Measurements from ENCODE around the gene TM2D1.
A peak's percentile ranks its signal among the peaks of the same experiment; 100 is the strongest.
"Not testable (repeated sequence)": the region's sequence is repeated elsewhere in the genome, so short reads cannot be mapped to it uniquely, and the experiment has no call there.

Gene TM2D1

GRCh38 chr1:61724813-61725694 is at the start of gene TM2D1:
TM2D1 (minus strand) TSS chr1:61725141; CDS start chr1:61725120, 21 bp downstream.
- DNase-seq (ENCODE audit: low read depth in 3 of 3): peak; percentile 74 to 83 (median 79)

GRCh38 chr1:61770131-61770530 is 45.2 kb upstream of the TM2D1 start:
- DNase-seq (ENCODE audit: low read depth in 3 of 3): no peak

DNA sequence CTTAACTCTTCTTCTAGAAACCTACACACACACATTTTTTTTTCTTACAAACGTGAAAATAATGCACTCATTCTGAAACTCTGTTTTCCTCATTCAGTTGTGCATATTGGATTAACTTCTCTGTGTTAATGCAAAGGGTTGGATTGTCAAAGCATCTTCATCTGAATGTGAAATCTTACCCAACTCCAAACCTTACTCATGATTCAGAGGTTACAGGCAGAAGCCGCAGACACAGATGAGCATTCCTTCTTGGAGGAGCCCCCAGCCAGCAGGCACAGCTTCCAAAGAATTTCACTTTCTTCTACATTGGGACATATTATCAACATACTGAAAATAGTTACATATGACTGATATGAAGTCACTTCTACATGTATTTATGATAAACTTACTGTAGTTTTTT is 33.0 kb upstream of the TM2D1 start:
- no peak for DNase-seq (ENCODE audit: low read depth in 3 of 3)

GRCh38 chr1:61756773-61757172 is 31.8 kb upstream of the TM2D1 start:
- no peak for DNase-seq (ENCODE audit: low read depth in 3 of 3)

DNA sequence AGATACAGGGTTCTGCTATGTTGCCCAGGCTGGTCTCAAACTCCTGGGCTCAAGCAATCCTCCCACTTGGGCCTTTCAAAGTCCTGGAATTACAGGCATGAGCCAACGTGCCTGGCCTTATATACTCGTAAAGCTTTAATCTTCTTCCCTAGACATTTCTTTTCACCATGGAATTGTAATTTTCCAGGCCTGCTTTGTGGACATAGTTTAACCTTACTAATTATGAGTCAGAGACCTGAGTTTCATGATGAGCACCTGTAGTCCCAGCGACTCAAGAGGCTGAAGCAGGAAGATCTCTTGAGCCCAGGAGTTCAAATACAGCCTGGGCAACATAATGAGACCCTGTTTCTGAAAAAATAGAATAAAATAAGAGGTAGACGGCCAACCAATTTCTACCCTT is 29.6 kb upstream of the TM2D1 start:
- no peak for DNase-seq (ENCODE audit: low read depth in 3 of 3)

GRCh38 chr1:61753998-61754508 is 29.1 kb upstream of the TM2D1 start:
- no peak for DNase-seq (ENCODE audit: low read depth in 3 of 3)

DNA sequence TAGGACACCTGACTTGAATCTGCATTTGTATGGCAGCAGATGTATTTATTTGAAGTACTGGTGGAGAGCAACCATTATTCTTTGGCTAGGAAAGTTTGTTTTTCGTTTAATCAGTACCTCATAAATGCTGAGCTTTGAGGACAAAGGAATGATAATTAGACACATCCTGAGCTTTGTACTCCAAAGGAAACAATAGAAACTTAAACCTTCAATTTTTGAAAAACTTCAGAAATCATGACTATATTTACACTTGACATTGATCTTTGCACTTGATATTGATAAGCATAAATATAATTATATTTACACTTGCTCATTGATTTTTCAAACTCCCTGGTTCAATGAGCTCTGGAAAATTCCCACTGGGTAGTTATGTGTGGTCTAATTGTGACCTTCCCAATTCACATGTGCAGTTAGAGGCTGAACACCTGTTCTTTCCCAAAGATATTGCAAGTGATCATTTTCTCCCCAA is 28.0 kb upstream of the TM2D1 start:
- DNase-seq (ENCODE audit: low read depth in 3 of 3): no peak

DNA sequence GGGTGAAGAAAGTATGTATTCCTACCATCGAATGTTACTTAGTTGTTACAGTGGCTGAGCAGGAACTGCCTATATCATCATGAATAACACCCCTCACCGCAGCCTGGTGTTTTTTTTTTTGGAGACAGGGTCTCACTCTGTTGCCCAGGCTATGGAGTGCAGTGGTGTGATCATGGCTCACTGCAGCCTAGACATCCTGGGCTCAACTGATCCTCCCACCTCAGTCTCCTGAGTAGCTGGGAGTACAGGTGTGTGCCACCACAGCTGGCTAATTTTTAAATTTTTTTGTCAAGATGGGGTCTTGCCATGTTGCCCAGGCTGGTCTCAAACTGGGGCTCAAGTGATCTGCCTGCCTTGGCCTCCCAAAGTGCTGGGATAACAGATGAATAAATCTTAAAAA is 24.6 kb upstream of the TM2D1 start:
- no peak for DNase-seq (ENCODE audit: low read depth in 3 of 3)

- no peak for DNase-seq (ENCODE audit: low read depth in 3 of 3)
These were observed 23.6 kb upstream of the TM2D1 start for GRCh38 chr1:61748566-61748965.

DNA sequence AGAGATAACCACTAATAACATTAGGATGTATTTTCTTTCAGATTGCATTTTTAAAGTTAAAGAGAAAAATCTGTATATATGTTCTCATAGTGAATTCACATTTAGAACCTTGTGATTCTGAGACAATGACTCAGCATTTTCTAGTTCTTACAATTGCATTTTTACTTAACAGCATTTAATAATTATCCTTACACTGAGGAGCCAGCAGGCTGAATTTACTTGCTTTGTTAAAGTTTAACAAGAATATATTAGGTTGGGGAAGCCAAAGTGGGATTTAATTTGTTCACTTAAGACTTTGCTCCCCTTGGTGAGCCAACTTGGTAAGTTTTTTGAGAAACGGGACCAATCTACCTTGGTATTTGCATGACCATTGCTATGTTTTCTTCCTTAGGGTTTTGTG is 21.9 kb upstream of the TM2D1 start:
- no peak for DNase-seq (ENCODE audit: low read depth in 3 of 3)

DNA sequence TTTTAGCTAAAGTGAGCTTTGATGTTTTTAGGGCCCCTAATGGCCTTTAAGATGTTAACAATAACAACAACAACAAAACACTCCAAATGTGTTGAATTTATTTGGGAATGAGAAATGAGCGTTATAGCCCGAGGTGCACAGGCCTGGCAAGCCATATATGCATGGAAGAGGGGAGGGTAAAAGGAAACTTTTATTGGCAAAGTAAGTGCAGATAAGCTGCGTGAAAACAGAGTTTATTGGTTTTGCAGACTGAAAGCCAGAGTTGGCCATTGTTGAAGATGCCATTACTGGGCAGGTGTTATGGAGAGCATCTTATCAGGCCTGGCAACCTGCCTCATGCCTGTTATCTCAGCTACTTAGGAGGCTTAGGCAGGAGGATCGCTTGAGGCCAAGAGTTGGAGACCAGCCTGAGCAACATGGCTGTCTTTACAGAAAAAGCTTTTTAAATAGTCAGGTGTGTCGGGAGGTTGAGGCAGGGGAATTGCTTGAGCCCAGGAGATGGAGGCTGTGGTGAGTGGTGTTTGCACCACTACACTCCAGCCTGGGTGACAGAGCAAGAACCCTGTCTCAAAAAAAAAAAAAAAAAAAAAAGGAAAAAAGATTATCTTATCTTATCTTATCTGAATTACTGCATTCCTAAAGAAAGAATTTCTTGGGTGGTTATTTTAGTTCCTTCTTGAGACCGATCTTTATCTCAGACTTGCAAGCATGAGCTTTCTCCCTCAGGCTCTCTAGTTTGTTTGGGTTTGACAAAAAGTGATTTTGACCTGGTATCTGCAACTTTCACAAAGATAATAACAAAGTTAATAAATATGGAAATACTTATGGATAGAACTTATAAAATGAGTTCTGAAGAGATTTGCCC is 19.0 kb upstream of the TM2D1 start:
- no peak for DNase-seq (ENCODE audit: low read depth in 3 of 3)

GRCh38 chr1:61743431-61743705 is 18.4 kb upstream of the TM2D1 start:
- DNase-seq (ENCODE audit: low read depth in 3 of 3): no peak

DNA sequence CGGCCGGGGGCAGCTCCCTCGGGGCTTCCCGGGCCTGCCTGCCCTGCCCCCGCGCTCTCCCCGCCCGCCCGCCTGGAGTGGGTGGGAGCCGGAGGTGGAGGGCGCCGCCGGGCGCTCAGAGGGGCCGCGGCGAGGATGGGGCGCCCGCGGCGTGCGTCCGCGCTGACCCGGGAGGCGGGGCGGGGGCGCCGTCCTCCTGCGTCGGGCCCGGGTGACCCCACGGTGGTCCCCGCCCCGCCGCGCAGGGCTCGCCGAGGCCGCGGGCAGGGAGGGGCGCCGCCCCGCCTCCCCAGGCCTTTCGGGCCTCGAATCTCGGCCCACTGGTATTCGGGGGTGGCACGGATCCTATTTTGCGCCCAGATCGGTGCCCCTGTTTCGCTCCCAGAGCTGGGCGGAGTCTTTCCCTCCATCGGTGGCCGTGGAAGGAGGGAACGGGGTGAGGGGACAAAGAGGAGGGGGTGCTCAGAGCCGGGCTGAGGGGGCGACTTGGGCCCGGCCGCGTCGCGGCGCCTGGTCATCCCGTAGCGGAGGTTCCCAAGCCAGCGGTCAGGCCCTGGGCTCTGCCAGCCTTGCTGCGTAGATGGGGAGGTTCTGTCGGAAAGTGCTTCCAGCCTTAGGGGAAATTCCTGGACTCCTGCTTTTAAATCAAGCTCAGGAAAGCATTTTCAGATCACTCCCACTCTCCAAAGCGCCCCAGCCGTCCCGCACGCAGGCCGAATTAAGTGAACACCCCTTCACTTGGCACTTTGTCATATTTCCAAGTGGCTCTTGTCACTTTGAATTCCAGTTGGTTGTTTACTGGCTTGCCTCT is 17.9 kb upstream of the TM2D1 start:
- DNase-seq (ENCODE audit: low read depth in 3 of 3): no peak

DNA sequence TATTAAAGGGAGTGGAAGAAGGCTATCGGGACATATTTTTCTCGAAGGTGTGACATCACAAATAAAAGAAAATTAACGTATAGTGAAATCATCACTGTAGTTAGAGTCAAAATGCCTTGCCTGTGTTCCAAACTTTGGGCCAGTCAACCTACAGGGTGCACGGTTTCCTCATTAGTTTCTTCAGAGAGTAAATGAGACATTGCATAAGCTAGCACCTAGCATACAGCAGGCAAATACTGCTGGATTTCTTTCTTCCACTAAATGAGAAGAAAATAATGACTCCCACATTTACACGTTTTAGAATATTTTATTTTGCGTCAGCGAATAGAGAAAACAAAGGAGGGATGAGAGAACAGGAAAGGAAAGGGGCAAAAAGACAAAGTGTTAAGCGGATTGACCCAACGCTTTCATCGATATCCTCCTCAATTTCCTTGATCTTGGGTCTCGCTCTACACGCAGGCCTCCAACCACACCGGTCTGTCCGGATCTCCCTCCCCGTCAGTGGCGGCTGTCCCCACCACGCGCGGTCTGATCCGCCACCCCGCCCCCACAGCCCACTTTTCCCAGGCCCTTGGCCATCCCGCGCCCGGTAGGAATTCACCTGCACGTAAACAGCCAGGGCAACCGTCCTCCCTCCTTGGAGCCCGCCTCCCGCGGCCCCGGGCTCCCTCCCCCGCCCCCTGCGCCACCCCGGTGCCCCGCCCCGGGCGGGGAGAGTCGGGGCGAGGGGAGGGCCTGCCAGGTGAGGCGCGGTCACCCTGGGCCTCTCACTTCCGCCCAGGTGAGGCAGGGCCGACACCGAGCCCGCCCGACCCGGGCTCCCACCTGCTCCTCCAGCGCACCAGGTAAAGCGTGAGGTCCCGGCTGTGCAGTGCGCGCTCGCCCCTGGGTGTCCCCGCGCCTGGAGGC is 17.0 kb upstream of the TM2D1 start, which contains the start of gene PATJ:
Gene PATJ (plus strand): TSS at position 770 of the 909 bp plus-strand sequence. CDS start 20,413 bp downstream, outside the sequence.
- DNase-seq (ENCODE audit: low read depth in 3 of 3): peak; percentile 26 to 43 (median 31)

DNA sequence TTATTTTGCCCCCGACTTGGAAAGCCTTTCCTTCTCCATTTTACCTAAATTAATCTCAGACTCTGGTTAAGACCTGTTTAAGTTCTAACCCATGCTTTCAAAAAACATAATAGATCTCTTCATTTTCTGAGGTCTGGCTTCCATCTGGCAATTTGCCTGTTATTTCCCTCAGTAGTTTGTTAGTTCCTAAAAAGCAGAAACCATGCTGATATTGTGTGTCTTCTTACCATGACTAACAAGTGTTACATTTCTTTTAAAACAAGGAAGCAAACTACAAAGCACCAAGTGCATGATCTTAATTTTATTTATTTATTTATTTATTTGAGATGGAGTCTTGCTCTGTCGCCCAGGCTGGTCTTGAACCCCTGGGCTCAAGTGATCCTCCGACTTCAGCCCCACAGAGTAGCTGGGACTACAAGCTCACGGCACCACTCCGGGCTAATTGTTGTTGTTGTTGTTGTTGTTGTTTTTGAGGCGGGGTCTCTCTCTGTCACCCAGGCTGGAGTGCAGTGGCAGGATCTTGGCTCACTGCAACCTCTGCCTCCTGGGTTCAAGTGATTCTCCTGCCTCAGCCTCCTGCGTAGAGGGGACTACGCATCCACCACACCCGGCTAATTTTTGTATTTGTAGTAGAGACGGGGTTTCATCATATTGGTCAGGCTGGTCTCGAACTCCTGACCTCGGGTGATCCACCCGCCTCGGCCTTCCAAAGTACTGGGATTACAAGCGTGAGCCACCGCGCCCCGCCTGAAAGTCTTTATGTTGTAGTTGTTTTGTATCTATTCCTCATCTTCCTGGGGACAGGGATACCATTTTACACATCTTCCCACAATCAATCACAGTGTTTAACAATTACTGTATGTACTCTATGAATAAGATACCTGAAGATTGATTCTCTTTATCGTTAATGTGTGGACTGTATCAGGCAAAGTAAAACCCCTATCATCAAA is 16.1 kb upstream of the TM2D1 start:
- DNase-seq (ENCODE audit: low read depth in 3 of 3): no peak

GRCh38 chr1:61732726-61733125 is 7.8 kb upstream of the TM2D1 start:
- DNase-seq (ENCODE audit: low read depth in 3 of 3): no peak

- not testable (repeated sequence) for DNase-seq (ENCODE audit: low read depth in 3 of 3)
These were observed 5.7 kb upstream of the TM2D1 start for GRCh38 chr1:61730679-61731078.

GRCh38 chr1:61727544-61727943 is 2.6 kb upstream of the TM2D1 start:
- DNase-seq (ENCODE audit: low read depth in 3 of 3): no peak

DNA sequence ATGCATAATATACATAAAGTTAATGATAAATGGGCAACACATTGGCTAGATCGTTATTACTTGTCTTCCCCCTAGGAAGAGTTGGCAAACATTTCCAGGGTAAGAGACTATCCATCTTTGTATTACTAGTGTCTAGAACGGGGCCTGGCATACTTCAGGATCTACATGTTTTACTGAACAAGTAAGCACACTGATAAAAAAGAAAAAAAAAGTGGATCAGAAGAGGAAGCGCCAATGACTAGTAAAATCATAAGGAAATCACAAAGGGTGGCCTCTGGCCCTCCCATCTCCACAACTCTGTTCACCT is 482 bp downstream of the TM2D1 start:
- no peak for DNase-seq (ENCODE audit: low read depth in 3 of 3)

Data from stimulated activated CD4-positive, alpha-beta T cell treated with anti-CD3 and anti-CD28 coated beads, TNF-alpha, amount 100 ng/mL, for 24 hours (primary cell).